K562 (cell line): ENCODE results near the gene CPED1. TPM values are rescaled to one million over a fixed set of nuclear protein-coding genes. Genes with fewer than 3 reads are reported as not detected.

ENCODE experiments used
- ATAC-seq: fragments of 200-7000 bp; cut with Tn5 transposase; 3 replicates; pipeline ENCODE4 v1.9.1; 2020; ENCODE audit warnings: moderate library complexity
- BruUV-seq: library from RNA; stranded (reverse); fragments of 400-500 nt; replicated peaks from 2 replicates; lab custom pipeline; 2021; lab: Mats Ljungman, UMichigan
- CTCF ChIA-PET: fragments of 300-600 bp; formaldehyde crosslinking; extraction: SDS; loops from one replicate; lab custom pipeline; 2021; ENCODE audit warnings: low intra/inter-chr PET ratio; lab: Yijun Ruan, JAX
- POLR2A ChIA-PET: fragments of 300-600, 350-650 bp; sonication (Branson Sonifier 250); formaldehyde crosslinking; extraction: SDS; loops from one replicate; lab custom pipeline; 2021; ENCODE audit warnings: antibody characterized with exemption, inconsistent platforms; lab: Yijun Ruan, JAX
- DNase-seq, 4 experiments: peaks; one replicate each; pipeline versions ENCODE4 v3.0.0 to v3.0.0-alpha.2; 2011 to 2018; ENCODE audit warnings: low spot score in 3 of 4, mixed read lengths in 3 of 4; ENCODE audit errors: extremely low read depth in 1 of 4
- FAIRE-seq: peaks from 2 replicates; lab custom pipeline; 2011; peaks lifted over from hg19 to GRCh38; lab: Jason Lieb, UNC
- H2AFZ ChIP-seq: 2 replicates; pipeline ENCODE4 v1.6.0; 2011; ENCODE audit warnings: low read depth, low read length, control low read depth, inconsistent platforms
- H3K27ac ChIP-seq: fragments of 200-600 bp; 3 replicates; pipeline ENCODE4 v1.8.0; 2011; ENCODE audit warnings: low read depth, mild to moderate bottlenecking, control low read depth, inconsistent platforms, low read length, moderate library complexity, mixed read lengths; ENCODE audit errors: extremely low read depth
- H3K27me3 ChIP-seq, 2 experiments: fragments of 300-600 bp in 1 of 2; 2 replicates in 1 of 2; 3 replicates in 1 of 2; pipeline versions ENCODE4 v1.6.0 to v1.8.0; 2011; ENCODE audit warnings: inconsistent platforms in 2 of 2, low read length in 2 of 2, mild to moderate bottlenecking in 1 of 2, mixed read lengths in 1 of 2, moderate library complexity in 1 of 2; ENCODE audit not compliant: control insufficient read depth in 2 of 2, insufficient read depth in 2 of 2
- H3K36me3 ChIP-seq: fragments of 300-600 bp; 3 replicates; pipeline ENCODE4 v1.8.0; 2011; ENCODE audit warnings: mild to moderate bottlenecking, low read length, inconsistent platforms; ENCODE audit not compliant: control insufficient read depth, insufficient read depth
- H3K4me1 ChIP-seq, 2 experiments: fragments of 200-600 bp in 1 of 2; replicated peaks in 1 of 2; 2 replicates in 1 of 2; 3 replicates in 1 of 2; pipeline versions ENCODE4 v1.5.1 to v1.8.0; 2011; ENCODE audit warnings: inconsistent platforms in 2 of 2, low read length in 2 of 2, mild to moderate bottlenecking in 1 of 2, mixed read lengths in 1 of 2, moderate library complexity in 1 of 2; ENCODE audit not compliant: control insufficient read depth in 2 of 2, insufficient read depth in 2 of 2
- H3K4me2 ChIP-seq: 2 replicates; pipeline ENCODE4 v1.6.1; 2011; ENCODE audit warnings: low read length, control low read depth, inconsistent platforms, mixed read lengths; ENCODE audit not compliant: insufficient read depth
- H3K4me3 ChIP-seq: fragments of 200-600 bp; sonication (generic), shearing (Covaris generic); 2 replicates; pipeline ENCODE4 v1.5.1; 2016; ENCODE audit warnings: control low read depth, inconsistent platforms
- H3K79me2 ChIP-seq: fragments of 200-600 bp; 3 replicates; pipeline ENCODE4 v1.8.0; 2011; ENCODE audit warnings: low read length, inconsistent platforms; ENCODE audit not compliant: control insufficient read depth, insufficient read depth
- H3K9ac ChIP-seq, 2 experiments: 2 replicates each; pipeline versions ENCODE4 v1.6.0 to v1.6.1; 2011; ENCODE audit warnings: low read depth in 2 of 2, low read length in 2 of 2, control low read depth in 1 of 2, inconsistent platforms in 1 of 2, mild to moderate bottlenecking in 1 of 2, mixed read lengths in 1 of 2; ENCODE audit not compliant: insufficient read depth in 1 of 2
- H3K9me1 ChIP-seq: one replicate; pipeline ENCODE4 v1.6.0; 2011; ENCODE audit warnings: inconsistent platforms, mild to moderate bottlenecking, low read length, moderate library complexity; ENCODE audit not compliant: control insufficient read depth, insufficient read depth
- H3K9me3 ChIP-seq: replicated peaks from 2 replicates; pipeline ENCODE4 v1.5.1; 2011; ENCODE audit warnings: low read depth, low read length, inconsistent platforms; ENCODE audit not compliant: control insufficient read depth, insufficient read depth
- H4K20me1 ChIP-seq: replicated peaks from 2 replicates; pipeline ENCODE4 v1.6.1; 2011; ENCODE audit warnings: low read length, inconsistent platforms, mixed read lengths; ENCODE audit not compliant: control insufficient read depth, insufficient read depth
- CBX5 ChIP-seq: IDR thresholded peaks from 2 replicates; pipeline ENCODE4 v1.6.1; 2014; ENCODE audit warnings: low read depth, borderline replicate concordance
- ERF ChIP-seq: fragments of 450-650 bp; formaldehyde crosslinking; IDR thresholded peaks from 2 replicates; pipeline ENCODE4 v1.4.0; 2020; ENCODE audit warnings: mild to moderate bottlenecking, mixed read lengths
- KLF10 ChIP-seq: fragments of 250-450 bp; sonication (Bioruptor Pico); IDR thresholded peaks from 2 replicates; pipeline ENCODE4 v1.6.1; 2021; ENCODE audit warnings: matching md5 sums
- MEF2D ChIP-seq: conservative IDR thresholded peaks from 2 replicates; pipeline ENCODE4 v1.6.1; 2016; ENCODE audit warnings: low read depth, missing genetic modification characterization, missing compliant biosample characterization
- MYNN ChIP-seq, 2 experiments: sonication (generic); formaldehyde crosslinking in 1 of 2; IDR thresholded peaks; 2 replicates each; pipeline versions ENCODE4 v1.5.0 to v1.6.1; 2016 to 2020; ENCODE audit warnings: antibody characterized with exemption in 1 of 2, missing genetic modification reagents in 1 of 2
- NR2F6 ChIP-seq: fragments of 450-650 bp; formaldehyde crosslinking; IDR thresholded peaks from 2 replicates; pipeline ENCODE4 v1.4.0; 2020; ENCODE audit warnings: mild to moderate bottlenecking
- NRF1 ChIP-seq, 2 experiments: fragments of 450-650 bp; IDR thresholded peaks in 1 of 2; conservative IDR thresholded peaks in 1 of 2; 2 replicates each; pipeline ENCODE4 v1.6.1; 2014; ENCODE audit warnings: mild to moderate bottlenecking in 2 of 2
- OTX1 ChIP-seq: fragments of 450-650 bp; formaldehyde crosslinking; IDR thresholded peaks from 2 replicates; pipeline ENCODE4 v1.4.0; 2022; ENCODE audit warnings: mild to moderate bottlenecking
- POLR2A ChIP-seq: fragments of 450-650 bp; conservative IDR thresholded peaks from 2 replicates; pipeline ENCODE4 v1.6.1; 2016
- POLR2B ChIP-seq: fragments of 450-650 bp; IDR thresholded peaks from 2 replicates; pipeline ENCODE4 v1.6.1; 2018; ENCODE audit warnings: low read depth; ENCODE audit not compliant: partially characterized antibody
- POLR2G ChIP-seq: fragments of 200-400 bp; formaldehyde crosslinking; IDR thresholded peaks from 2 replicates; pipeline ENCODE4 v1.6.1; 2017; ENCODE audit warnings: low read depth, mild to moderate bottlenecking, antibody characterized with exemption, low read length, moderate library complexity
- RBM22 ChIP-seq: fragments of 200-400 bp; formaldehyde crosslinking; IDR thresholded peaks from 2 replicates; pipeline ENCODE4 v1.6.1; 2018; ENCODE audit warnings: low read length, low read depth; ENCODE audit not compliant: poor library complexity, severe bottlenecking
- SUPT5H ChIP-seq: fragments of 450-650 bp; IDR thresholded peaks from 2 replicates; pipeline ENCODE4 v1.6.1; 2016
- ZKSCAN8 ChIP-seq: fragments of 200-800 bp; sonication (Bioruptor generic); IDR thresholded peaks from 2 replicates; pipeline ENCODE4 v1.6.1; 2016; ENCODE audit warnings: missing genetic modification characterization, missing compliant biosample characterization
- ZNF57 ChIP-seq: fragments of 450-650 bp; formaldehyde crosslinking; IDR thresholded peaks from 2 replicates; pipeline ENCODE4 v1.4.0; 2020; ENCODE audit warnings: mild to moderate bottlenecking, moderate library complexity
- WGBS: fragments of 100-300 bp; shearing (Covaris generic); methylation state at CpG from one replicate; pipeline ENCODE4 v1.1.6; 2016; ENCODE audit warnings: low coverage, mixed read lengths; ENCODE audit not compliant: insufficient coverage; ENCODE audit errors: missing lambda C conversion rate; 5-methylcytosine and 5-hydroxymethylcytosine counted together
- in situ Hi-C: fragments of 300-500 bp; cut with MboI; formaldehyde crosslinking; loops from 4 replicates; pipeline ENCODE4 v1.15.0; 2018; ENCODE audit warnings: inconsistent platforms, mixed read lengths
- intact Hi-C: fragments of 100-400 bp; cut with micrococcal nuclease; formaldehyde crosslinking; loops from 2 replicates; pipeline ENCODE4 v1.14.2; 2022
- polyA plus RNA-seq, 8 experiments: library from polyadenylated mRNA; depleted of rRNA in 4 of 8; stranded (reverse) in 5 of 8; unstranded in 3 of 8; fragments of >200 nt; fragmentation: Nextera tagmentation in 2 of 8; fragmentation: Illumina TruSeq in 1 of 8; extraction: Ambion mirVana in 2 of 8; extraction: Trizol in 1 of 8; gene quantifications; 2 replicates each; pipeline versions ENCODE4 v1.2.1 to v1.2.3, GENCODE V29; 2011 to 2014; ENCODE audit warnings: inconsistent platforms in 1 of 8, missing spikeins in 1 of 8
- total RNA-seq, 7 experiments: library from RNA; depleted of rRNA in 6 of 7; stranded (reverse); fragments of >200 nt in 6 of 7; fragmentation: Illumina TruSeq in 2 of 7; extraction: Trizol in 2 of 7; gene quantifications; 2 replicates each; pipeline versions ENCODE4 v1.2.1 to v1.2.3, GENCODE V29; 2011 to 2021; ENCODE audit warnings: low replicate concordance in 1 of 7
- TF ChIP-seq, protein P1 (sequence below), 3 experiments: IDR thresholded peaks in 2 of 3; conservative IDR thresholded peaks in 1 of 3; 2 replicates each; pipeline ENCODE4 v1.5.1; 2011 to 2012; ENCODE audit warnings: low read length in 3 of 3, mild to moderate bottlenecking in 3 of 3, control low read depth in 2 of 3, improper control_type of control experiment in 1 of 3, inconsistent platforms in 1 of 3, low read depth in 1 of 3, mixed read lengths in 1 of 3, moderate library complexity in 1 of 3; ENCODE audit not compliant: insufficient read depth in 2 of 3

Gene CPED1
- total and polyA plus RNA-seq, 9 of the 15 experiments (the other 6 are each of a cell fraction or from before 2014, with no cell fraction given): 195 to 393 (median 290) TPM

DNA sequence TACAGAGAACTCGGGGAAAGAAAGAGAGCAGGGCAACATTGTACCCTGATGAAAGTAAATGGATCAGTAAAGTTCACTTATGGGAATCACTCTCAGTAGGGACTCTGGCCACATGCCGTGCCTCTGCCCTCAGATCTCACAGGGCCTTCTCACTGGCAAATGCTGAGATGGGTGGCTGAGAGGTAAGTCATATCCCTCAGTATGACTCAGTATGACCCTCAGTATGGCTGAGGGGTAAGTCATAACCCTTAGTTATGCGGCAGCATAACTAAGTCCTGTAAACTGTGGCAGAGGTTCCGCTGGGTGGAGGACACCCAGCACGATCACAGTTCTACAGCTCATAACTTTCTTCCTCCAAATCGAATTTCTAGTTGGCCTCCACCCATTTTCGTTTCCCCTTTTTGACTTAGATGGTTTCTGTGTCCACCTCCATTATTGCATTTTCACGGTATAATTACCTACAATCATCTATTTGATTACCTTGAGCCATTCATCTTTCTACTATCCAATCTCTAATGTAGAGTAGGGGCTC is 313.8 kb downstream of the CPED1 start (continued):
- TF ChIP-seq ERF (CRISPR knock-in tag) (0 out of 2 replicates have a peak, but pooled peaks have one; percentile 51), ZNF57 (0 out of 2 replicates have a peak, but pooled peaks have one; percentile 11), MEF2D (tag) (no peak), KLF10 (CRISPR knock-in tag) (0 out of 2 replicates have a peak, but pooled peaks have one; percentile 34), POLR2G (peak; percentile 53)

DNA sequence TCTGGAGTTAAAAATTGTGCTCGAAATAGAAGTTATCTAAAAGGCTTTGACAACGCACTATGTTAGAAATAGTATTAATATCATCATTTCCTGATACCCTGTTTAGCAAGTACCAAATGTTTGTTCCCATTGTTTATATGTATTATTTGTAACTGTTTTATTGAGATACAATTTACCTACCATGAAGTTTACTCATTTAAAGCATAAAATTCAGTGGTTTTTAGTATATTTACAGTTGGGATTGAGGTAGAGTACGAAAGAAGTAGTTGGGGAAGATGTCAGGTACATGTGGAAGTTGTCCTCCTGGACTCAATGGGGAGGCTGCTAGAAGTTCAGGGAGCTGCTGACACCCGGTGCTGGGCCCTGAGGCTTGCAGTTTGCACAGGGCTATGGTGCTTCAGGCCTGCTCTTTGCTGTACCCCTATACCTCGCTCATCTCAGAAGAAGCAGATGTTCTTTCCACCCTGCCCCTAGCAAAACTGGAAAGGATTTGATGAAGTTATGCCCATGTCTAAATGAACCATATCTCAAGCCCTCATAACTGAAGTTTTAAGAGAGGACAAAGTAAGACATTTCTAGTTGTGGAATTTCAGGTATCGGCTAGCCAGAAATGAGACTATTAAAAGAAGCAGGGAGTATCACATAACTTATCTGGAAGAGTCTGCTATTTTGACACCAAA is 315.1 kb downstream of the CPED1 start:
- H3K27ac ChIP-seq: no peak overlapping the region
- H3K4me3 ChIP-seq: no peak overlapping the region
- TSS peak; percentile 8 for BruUV-seq
- POLR2A ChIA-PET: no interaction called here
- no peaks in the 10 kb centered on the region for H3K4me1 ChIP-seq
- no peaks in the 10 kb centered on the region for H3K9me1 ChIP-seq
- TF ChIP-seq OTX1 (CRISPR knock-in tag): 0 out of 2 replicates have a peak, but pooled peaks have one; percentile 1
- no peak for TF ChIP-seq NR2F6
- peak; percentile 32 for TF ChIP-seq RBM22
- TF ChIP-seq POLR2A: peak; percentile 66
- TF ChIP-seq POLR2B: peak; percentile 60
- no peak for TF ChIP-seq CBX5
- TF ChIP-seq ZKSCAN8: no peak
- 0 out of 2 replicates have a peak, but pooled peaks have one; percentile 35 for TF ChIP-seq MYNN (IDR thresholded peaks at IDR 0.05)
- no peak for TF ChIP-seq MYNN (CRISPR knock-in tag; IDR thresholded peaks at IDR 0.05)
- 0 out of 2 replicates have a peak, but pooled peaks have one; percentile 26 for TF ChIP-seq SUPT5H
- TF ChIP-seq, protein P1, sequence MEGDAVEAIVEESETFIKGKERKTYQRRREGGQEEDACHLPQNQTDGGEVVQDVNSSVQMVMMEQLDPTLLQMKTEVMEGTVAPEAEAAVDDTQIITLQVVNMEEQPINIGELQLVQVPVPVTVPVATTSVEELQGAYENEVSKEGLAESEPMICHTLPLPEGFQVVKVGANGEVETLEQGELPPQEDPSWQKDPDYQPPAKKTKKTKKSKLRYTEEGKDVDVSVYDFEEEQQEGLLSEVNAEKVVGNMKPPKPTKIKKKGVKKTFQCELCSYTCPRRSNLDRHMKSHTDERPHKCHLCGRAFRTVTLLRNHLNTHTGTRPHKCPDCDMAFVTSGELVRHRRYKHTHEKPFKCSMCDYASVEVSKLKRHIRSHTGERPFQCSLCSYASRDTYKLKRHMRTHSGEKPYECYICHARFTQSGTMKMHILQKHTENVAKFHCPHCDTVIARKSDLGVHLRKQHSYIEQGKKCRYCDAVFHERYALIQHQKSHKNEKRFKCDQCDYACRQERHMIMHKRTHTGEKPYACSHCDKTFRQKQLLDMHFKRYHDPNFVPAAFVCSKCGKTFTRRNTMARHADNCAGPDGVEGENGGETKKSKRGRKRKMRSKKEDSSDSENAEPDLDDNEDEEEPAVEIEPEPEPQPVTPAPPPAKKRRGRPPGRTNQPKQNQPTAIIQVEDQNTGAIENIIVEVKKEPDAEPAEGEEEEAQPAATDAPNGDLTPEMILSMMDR (IDR thresholded peaks at IDR 0.05 in 2 of 3, conservative IDR thresholded peaks at IDR 0.05 in 1 of 3; ENCODE audit: insufficient read depth in 2 of 3, low read depth in 1 of 3, low read length in 3 of 3): 0 out of 6 replicates have a peak, but pooled peaks of 1 of the 3 experiments have one; percentile 16
- TF ChIP-seq NRF1 (conservative IDR thresholded peaks at IDR 0.05 in 1 of 2, IDR thresholded peaks at IDR 0.05 in 1 of 2): no peak
- no peak for FAIRE-seq
- no peaks in the 10 kb centered on the region for H3K79me2 ChIP-seq
- peak overlapping the region in 1 of 2 experiments; percentile 38; a peak in 1 of 4 replicates for H3K9ac ChIP-seq
- H3K36me3 ChIP-seq: peaks cover 14% of the 10 kb centered on the region; the same call in 2 of the 3 replicates
- H4K20me1 ChIP-seq: no peaks in the 10 kb centered on the region
- no peaks in the 10 kb centered on the region for H3K27me3 ChIP-seq
- in situ Hi-C loops (no loop called here), intact Hi-C loops (no loop called here)
- H3K9me3 ChIP-seq: no peaks in the 10 kb centered on the region
- ATAC-seq: peak; percentile 74
- no peak overlapping the region for H3K4me2 ChIP-seq
- 63% methylated on average over 6 of the region's 6 CpGs for WGBS
- H2AFZ ChIP-seq: no peak overlapping the region
- CTCF ChIA-PET: interaction anchor here (0.5 to 0.6 kb wide), 3 partner anchors 177 to 575 kb away, joined by 3 read pairs; no protein-coding TSS in a partner anchor
- no peak for DNase-seq
